ENCODE measurements around the gene MAD1L1.
"Not testable (repeated sequence)": the region's sequence is repeated elsewhere in the genome, so short reads cannot be mapped to it uniquely, and the experiment has no call there.

The MAD1L1 gene

DNA sequence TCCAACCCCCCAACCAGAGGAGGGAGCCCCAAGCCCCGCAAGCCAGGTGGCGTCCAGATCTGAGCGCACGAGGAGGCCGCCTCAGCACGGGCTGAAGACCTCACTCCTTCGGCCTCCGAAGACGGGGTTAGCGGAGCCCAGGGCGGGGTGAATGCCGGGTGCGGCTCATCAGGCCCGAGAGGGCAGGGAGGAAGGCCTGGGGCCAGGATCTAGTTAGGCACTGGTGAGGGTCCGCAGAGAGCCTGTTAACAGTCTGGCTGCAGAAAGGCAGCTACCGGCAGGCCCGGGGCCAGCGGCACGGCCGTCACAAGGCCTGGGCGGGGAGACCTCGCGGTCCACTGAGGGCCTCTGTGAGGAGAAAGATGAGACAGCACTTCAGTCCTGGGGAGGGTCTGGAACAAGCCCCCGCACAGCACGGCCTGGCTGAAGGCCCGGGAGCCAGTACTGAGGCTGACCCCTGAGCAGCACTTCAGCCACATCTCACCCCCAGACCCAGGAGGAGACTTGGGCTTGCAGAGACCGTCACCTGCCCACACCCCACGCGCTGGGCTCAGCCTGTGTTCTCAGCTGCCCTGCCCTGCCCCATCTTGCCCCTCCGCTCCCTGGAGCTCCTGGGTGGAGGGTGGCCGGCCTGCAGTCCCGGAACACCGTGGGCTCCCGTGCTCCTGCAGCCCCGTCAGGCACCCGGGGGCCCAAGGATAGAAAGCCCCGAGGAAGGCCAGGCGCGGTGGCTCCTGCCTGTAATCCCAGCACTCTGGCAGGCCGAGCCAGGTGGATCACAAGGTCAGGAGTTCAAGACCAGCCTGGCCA lies 369.4 kb downstream of the MAD1L1 start:
- H2AFZ ChIP-seq (ENCODE audit: low read depth): no peak overlapping the region
- no peak for TF ChIP-seq CTCF (conservative IDR thresholded peaks at IDR 0.05; ENCODE audit: low read depth, low read length)
- no peaks in the 10 kb centered on the region for H3K27me3 ChIP-seq (ENCODE audit: insufficient read depth, low read depth)
- H3K4me2 ChIP-seq: no peak overlapping the region
- H3K4me3 ChIP-seq (IDR thresholded peaks at IDR 0.05; ENCODE audit: insufficient read depth, low read depth, low read length): no peak overlapping the region
- no peaks in the 10 kb centered on the region for H3K36me3 ChIP-seq (ENCODE audit: insufficient read depth)
- H3K9ac ChIP-seq: no peak overlapping the region
- H3K27ac ChIP-seq: no peak overlapping the region
- no peaks in the 10 kb centered on the region for H3K79me2 ChIP-seq (ENCODE audit: insufficient read depth, low read depth)
- H4K20me1 ChIP-seq (ENCODE audit: insufficient read depth): no peaks in the 10 kb centered on the region
- H3K4me1 ChIP-seq (ENCODE audit: low read depth, poor library complexity, severe bottlenecking): no peaks in the 10 kb centered on the region

- Histone ChIP-seq H3K27me3 (ENCODE audit: insufficient read depth, low read depth) (no peaks in the 10 kb centered on the region), H2AFZ (ENCODE audit: low read depth) (no peak overlapping the region), H3K36me3 (ENCODE audit: insufficient read depth) (no peaks in the 10 kb centered on the region), H3K9ac (no peak overlapping the region), H3K79me2 (ENCODE audit: insufficient read depth, low read depth) (no peaks in the 10 kb centered on the region), H3K4me3 (IDR thresholded peaks at IDR 0.05; ENCODE audit: insufficient read depth, low read depth, low read length) (no peak overlapping the region), H3K4me2 (no peak overlapping the region), H4K20me1 (ENCODE audit: insufficient read depth) (no peaks in the 10 kb centered on the region), H3K4me1 (ENCODE audit: low read depth, poor library complexity, severe bottlenecking) (no peaks in the 10 kb centered on the region), H3K27ac (no peak overlapping the region)
- no peak for TF ChIP-seq CTCF (conservative IDR thresholded peaks at IDR 0.05; ENCODE audit: low read depth, low read length)
Measured at GRCh38 chr7:1862560-1862959, 370.2 kb downstream of the MAD1L1 start.

DNA sequence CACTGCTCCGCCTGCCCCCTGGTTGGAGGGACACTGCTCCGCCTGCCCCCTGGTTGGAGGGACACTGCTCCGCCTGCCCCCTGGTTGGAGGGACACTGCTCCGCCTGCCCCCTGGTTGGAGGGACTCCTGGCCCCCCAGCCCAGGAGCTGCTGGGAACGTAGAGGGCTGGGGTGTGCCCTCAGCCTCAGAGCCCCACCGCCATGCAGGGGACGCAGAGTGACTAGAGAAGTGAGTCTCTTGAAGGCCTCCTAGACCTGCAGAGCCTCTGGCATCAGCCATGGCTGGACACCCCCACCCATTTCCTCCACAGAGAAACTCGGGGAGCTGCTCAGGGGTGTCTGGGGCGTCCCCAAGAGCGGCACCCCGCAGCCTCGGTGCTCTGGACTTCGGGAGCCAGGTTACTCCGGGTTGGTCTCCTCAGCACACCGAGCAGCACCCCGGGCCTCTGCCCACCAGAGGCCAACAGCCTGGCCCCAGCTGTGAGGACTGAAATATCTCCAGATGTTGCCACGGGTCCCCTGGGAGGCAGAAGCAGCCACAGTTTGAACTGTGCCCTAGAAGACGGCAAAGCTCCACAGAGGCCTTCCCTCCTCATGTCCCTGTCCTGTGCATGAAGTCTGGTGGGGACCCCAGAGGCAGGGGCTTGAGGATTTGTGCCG lies 370.8 kb downstream of the MAD1L1 start:
- no peak overlapping the region for H3K27ac ChIP-seq
- H3K36me3 ChIP-seq (ENCODE audit: insufficient read depth): no peaks in the 10 kb centered on the region
- H3K27me3 ChIP-seq (ENCODE audit: insufficient read depth, low read depth): no peaks in the 10 kb centered on the region
- no peak overlapping the region for H3K4me2 ChIP-seq
- no peak overlapping the region for H3K4me3 ChIP-seq (IDR thresholded peaks at IDR 0.05; ENCODE audit: insufficient read depth, low read depth, low read length)
- no peak overlapping the region for H3K9ac ChIP-seq
- H2AFZ ChIP-seq (ENCODE audit: low read depth): no peak overlapping the region
- H3K79me2 ChIP-seq (ENCODE audit: insufficient read depth, low read depth): no peaks in the 10 kb centered on the region
- TF ChIP-seq CTCF (conservative IDR thresholded peaks at IDR 0.05; ENCODE audit: low read depth, low read length): no peak
- H3K4me1 ChIP-seq (ENCODE audit: low read depth, poor library complexity, severe bottlenecking): no peaks in the 10 kb centered on the region
- no peaks in the 10 kb centered on the region for H4K20me1 ChIP-seq (ENCODE audit: insufficient read depth)

- not testable (repeated sequence) for H3K4me2 ChIP-seq; H3K9ac ChIP-seq; H3K79me2 ChIP-seq (ENCODE audit: insufficient read depth, low read depth); H2AFZ ChIP-seq (ENCODE audit: low read depth); H3K36me3 ChIP-seq (ENCODE audit: insufficient read depth); H4K20me1 ChIP-seq (ENCODE audit: insufficient read depth); H3K4me1 ChIP-seq (ENCODE audit: low read depth, poor library complexity, severe bottlenecking); H3K4me3 ChIP-seq (IDR thresholded peaks at IDR 0.05; ENCODE audit: insufficient read depth, low read depth, low read length); H3K27me3 ChIP-seq (ENCODE audit: insufficient read depth, low read depth); H3K27ac ChIP-seq
Measured at GRCh38 chr7:1860881-1861798, 371.6 kb downstream of the MAD1L1 start.
